ENCODE measurements around the gene SORCS1. TPM values are rescaled to one million over a fixed set of nuclear protein-coding genes. Genes with fewer than 3 reads are reported as not detected.

SORCS1 gene
- total RNA-seq, 1 experiment from 2014 or later = 0.11 TPM

DNA sequence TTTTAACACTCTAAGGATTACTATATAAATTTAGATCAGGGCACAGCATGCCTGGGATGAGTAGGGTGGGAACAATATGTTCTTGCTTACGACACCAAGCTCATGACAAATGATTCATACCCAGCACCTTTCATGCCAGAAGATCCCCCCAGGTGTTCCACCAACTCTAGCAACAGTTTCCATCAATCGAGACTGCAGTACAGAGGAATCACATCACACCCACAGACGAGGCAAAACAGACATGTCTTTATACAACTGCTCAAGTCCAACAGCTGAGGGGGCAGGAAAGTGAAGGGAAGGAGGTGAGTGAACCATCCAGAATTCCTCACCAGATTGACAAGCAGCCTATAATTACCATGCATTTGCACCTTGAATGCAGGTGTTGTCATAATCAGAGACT, 3.6 kb downstream of the SORCS1 start:
- no TSS peak for BruUV-seq (replicated peaks)
- Histone ChIP-seq H3K9ac (ENCODE audit: low read length) (no peak overlapping the region), H3F3A (ENCODE audit: low read length, unreplicated experiment) (no peaks in the 10 kb centered on the region), H3K4me2 (ENCODE audit: low read length) (no peak overlapping the region), H2AFZ (ENCODE audit: low read length) (no peak overlapping the region), H3K27me3 (ENCODE audit: low read length) (peaks cover 54% of the 10 kb centered on the region), H3K4me3 (ENCODE audit: low read length) (no peak overlapping the region), H3K4me1 (ENCODE audit: insufficient read depth, low read length) (no peaks in the 10 kb centered on the region), H3K36me3 (ENCODE audit: low read depth, low read length) (no peaks in the 10 kb centered on the region), H3K27ac (ENCODE audit: low read length) (no peak overlapping the region), H3K9me2 (replicated peaks; ENCODE audit: low read length) (no peaks in the 10 kb centered on the region), H3K79me2 (ENCODE audit: low read length) (no peaks in the 10 kb centered on the region), H3K9me3 (ENCODE audit: low read length) (no peaks in the 10 kb centered on the region), H4K20me1 (ENCODE audit: low read length) (no peaks in the 10 kb centered on the region)
- intact Hi-C loops (cut with micrococcal nuclease) = no loop called here
- ATAC-seq (no peak), DNase-seq (no peak)
- TF ChIP-seq, protein P1, sequence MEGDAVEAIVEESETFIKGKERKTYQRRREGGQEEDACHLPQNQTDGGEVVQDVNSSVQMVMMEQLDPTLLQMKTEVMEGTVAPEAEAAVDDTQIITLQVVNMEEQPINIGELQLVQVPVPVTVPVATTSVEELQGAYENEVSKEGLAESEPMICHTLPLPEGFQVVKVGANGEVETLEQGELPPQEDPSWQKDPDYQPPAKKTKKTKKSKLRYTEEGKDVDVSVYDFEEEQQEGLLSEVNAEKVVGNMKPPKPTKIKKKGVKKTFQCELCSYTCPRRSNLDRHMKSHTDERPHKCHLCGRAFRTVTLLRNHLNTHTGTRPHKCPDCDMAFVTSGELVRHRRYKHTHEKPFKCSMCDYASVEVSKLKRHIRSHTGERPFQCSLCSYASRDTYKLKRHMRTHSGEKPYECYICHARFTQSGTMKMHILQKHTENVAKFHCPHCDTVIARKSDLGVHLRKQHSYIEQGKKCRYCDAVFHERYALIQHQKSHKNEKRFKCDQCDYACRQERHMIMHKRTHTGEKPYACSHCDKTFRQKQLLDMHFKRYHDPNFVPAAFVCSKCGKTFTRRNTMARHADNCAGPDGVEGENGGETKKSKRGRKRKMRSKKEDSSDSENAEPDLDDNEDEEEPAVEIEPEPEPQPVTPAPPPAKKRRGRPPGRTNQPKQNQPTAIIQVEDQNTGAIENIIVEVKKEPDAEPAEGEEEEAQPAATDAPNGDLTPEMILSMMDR (conservative IDR thresholded peaks at IDR 0.05; ENCODE audit: low read depth, low read length) = no peak
- TF ChIP-seq EZH2phosphoT487 (IDR thresholded peaks at IDR 0.05; ENCODE audit: borderline replicate concordance, low read length) = no peak
- no peak for TF ChIP-seq EZH2 (IDR thresholded peaks at IDR 0.05; ENCODE audit: low read length, unreplicated experiment)
- ChIA-PET POLR2A (ENCODE audit: unreplicated experiment) (no interaction called here), CTCF (no interaction called here)

DNA sequence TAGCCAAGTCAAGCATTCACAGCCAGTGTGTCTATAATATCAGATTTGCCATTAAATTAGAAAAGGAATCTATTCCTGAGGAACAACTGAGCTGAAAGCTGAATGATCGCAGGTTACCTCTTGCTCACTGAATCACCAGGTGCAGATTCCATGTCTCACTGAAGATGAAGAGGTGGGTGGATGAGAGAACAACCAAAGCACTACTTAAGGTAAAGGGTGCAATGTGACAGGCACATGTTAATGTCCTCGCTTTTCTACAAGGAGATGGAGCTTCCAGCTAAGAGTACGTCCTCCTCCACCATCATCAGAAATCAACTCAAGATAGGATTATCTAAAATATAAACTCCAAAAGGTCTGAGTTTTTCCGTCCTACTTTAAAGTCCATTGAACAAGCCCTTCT, 4.6 kb downstream of the SORCS1 start:
- Histone ChIP-seq H3K4me1 (ENCODE audit: insufficient read depth, low read length) (no peaks in the 10 kb centered on the region), H3K4me2 (ENCODE audit: low read length) (no peak overlapping the region), H3K36me3 (ENCODE audit: low read depth, low read length) (no peaks in the 10 kb centered on the region), H3K27me3 (ENCODE audit: low read length) (peaks cover 48% of the 10 kb centered on the region), H2AFZ (ENCODE audit: low read length) (no peak overlapping the region), H4K20me1 (ENCODE audit: low read length) (no peaks in the 10 kb centered on the region), H3K9ac (ENCODE audit: low read length) (no peak overlapping the region), H3K9me2 (replicated peaks; ENCODE audit: low read length) (no peaks in the 10 kb centered on the region), H3K9me3 (ENCODE audit: low read length) (no peaks in the 10 kb centered on the region), H3F3A (ENCODE audit: low read length, unreplicated experiment) (no peaks in the 10 kb centered on the region), H3K4me3 (ENCODE audit: low read length) (no peak overlapping the region), H3K27ac (ENCODE audit: low read length) (no peak overlapping the region), H3K79me2 (ENCODE audit: low read length) (no peaks in the 10 kb centered on the region)
- POLR2A ChIA-PET (ENCODE audit: unreplicated experiment) = no interaction called here
- no peak for TF ChIP-seq EZH2 (IDR thresholded peaks at IDR 0.05; ENCODE audit: low read length, unreplicated experiment)
- TF ChIP-seq EZH2phosphoT487 (IDR thresholded peaks at IDR 0.05; ENCODE audit: borderline replicate concordance, low read length) = no peak
- TF ChIP-seq, protein P1 (conservative IDR thresholded peaks at IDR 0.05; ENCODE audit: low read depth, low read length) = no peak
- DNase-seq = no peak
- no TSS peak for BruUV-seq (replicated peaks)
- intact Hi-C loops (cut with micrococcal nuclease) = no loop called here
- ATAC-seq = no peak
- CTCF ChIA-PET = no interaction called here

DNA sequence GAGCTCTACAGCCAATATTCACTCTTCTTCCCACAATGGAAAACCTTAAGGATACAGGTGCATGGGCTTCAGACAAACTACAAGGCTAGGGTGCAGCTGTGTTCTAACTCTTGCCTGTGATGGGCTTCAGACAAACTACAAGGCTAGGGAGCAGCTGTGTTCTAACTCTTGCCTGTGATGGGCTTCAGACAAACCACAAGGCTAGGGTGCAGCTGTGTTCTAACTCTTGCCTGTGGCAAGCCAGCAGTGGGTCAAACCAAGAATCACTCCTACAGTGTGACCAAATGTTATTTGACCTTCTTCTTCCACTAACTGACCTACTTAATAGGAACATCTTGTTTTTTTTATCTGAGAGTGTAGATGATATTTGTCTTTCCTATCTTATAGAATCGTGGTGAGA, 7.4 kb downstream of the SORCS1 start:
- no peaks in the 10 kb centered on the region for H3K79me2 ChIP-seq (ENCODE audit: low read length)
- CTCF ChIA-PET = no interaction called here
- BruUV-seq (replicated peaks) = no TSS peak
- intact Hi-C loops (cut with micrococcal nuclease) = no loop called here
- H3K27me3 ChIP-seq (ENCODE audit: low read length) = peaks cover 43% of the 10 kb centered on the region
- H3K27ac ChIP-seq (ENCODE audit: low read length) = no peak overlapping the region
- H3K9me2 ChIP-seq (replicated peaks; ENCODE audit: low read length) = no peaks in the 10 kb centered on the region
- H3F3A ChIP-seq (ENCODE audit: low read length, unreplicated experiment) = no peaks in the 10 kb centered on the region
- H3K4me2 ChIP-seq (ENCODE audit: low read length) = no peak overlapping the region
- no peak for TF ChIP-seq EZH2 (IDR thresholded peaks at IDR 0.05; ENCODE audit: low read length, unreplicated experiment)
- no peak for TF ChIP-seq EZH2phosphoT487 (IDR thresholded peaks at IDR 0.05; ENCODE audit: borderline replicate concordance, low read length)
- TF ChIP-seq, protein P1 (conservative IDR thresholded peaks at IDR 0.05; ENCODE audit: low read depth, low read length) = no peak
- no peak overlapping the region for H2AFZ ChIP-seq (ENCODE audit: low read length)
- H3K4me1 ChIP-seq (ENCODE audit: insufficient read depth, low read length) = no peaks in the 10 kb centered on the region
- POLR2A ChIA-PET (ENCODE audit: unreplicated experiment) = no interaction called here
- DNase-seq = no peak
- H4K20me1 ChIP-seq (ENCODE audit: low read length) = no peaks in the 10 kb centered on the region
- H3K9me3 ChIP-seq (ENCODE audit: low read length) = no peaks in the 10 kb centered on the region
- no peaks in the 10 kb centered on the region for H3K36me3 ChIP-seq (ENCODE audit: low read depth, low read length)
- no peak for ATAC-seq
- H3K4me3 ChIP-seq (ENCODE audit: low read length) = no peak overlapping the region
- H3K9ac ChIP-seq (ENCODE audit: low read length) = no peak overlapping the region
